Middle frontal gyrus (tissue), 1 donor: Measurements from ENCODE around the gene PCDH10.
A peak's percentile ranks its signal among the peaks of the same experiment; 100 is the strongest.

Experiments used
- DNase-seq: peaks from one replicate; pipeline ENCODE4 v3.0.0-alpha.2; 2015; ENCODE audit warnings: low spot score; ENCODE audit errors: extremely low spot score

Gene PCDH10

DNA sequence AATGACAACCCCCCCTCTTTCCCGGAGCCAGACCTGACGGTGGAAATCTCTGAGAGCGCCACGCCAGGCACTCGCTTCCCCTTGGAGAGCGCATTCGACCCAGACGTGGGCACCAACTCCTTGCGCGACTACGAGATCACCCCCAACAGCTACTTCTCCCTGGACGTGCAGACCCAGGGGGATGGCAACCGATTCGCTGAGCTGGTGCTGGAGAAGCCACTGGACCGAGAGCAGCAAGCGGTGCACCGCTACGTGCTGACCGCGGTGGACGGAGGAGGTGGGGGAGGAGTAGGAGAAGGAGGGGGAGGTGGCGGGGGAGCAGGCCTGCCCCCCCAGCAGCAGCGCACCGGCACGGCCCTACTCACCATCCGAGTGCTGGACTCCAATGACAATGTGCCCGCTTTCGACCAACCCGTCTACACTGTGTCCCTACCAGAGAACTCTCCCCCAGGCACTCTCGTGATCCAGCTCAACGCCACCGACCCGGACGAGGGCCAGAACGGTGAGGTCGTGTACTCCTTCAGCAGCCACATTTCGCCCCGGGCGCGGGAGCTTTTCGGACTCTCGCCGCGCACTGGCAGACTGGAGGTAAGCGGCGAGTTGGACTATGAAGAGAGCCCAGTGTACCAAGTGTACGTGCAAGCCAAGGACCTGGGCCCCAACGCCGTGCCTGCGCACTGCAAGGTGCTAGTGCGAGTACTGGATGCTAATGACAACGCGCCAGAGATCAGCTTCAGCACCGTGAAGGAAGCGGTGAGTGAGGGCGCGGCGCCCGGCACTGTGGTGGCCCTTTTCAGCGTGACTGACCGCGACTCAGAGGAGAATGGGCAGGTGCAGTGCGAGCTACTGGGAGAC is 1.6 kb downstream of the PCDH10 start:
- DNase-seq: peak; percentile 2

- no peak for DNase-seq
These were observed 2.2 kb downstream of the PCDH10 start for GRCh38 chr4:133151341-133151690.

GRCh38 chr4:133151691-133152329 is 2.7 kb downstream of the PCDH10 start:
- no peak for DNase-seq

DNA sequence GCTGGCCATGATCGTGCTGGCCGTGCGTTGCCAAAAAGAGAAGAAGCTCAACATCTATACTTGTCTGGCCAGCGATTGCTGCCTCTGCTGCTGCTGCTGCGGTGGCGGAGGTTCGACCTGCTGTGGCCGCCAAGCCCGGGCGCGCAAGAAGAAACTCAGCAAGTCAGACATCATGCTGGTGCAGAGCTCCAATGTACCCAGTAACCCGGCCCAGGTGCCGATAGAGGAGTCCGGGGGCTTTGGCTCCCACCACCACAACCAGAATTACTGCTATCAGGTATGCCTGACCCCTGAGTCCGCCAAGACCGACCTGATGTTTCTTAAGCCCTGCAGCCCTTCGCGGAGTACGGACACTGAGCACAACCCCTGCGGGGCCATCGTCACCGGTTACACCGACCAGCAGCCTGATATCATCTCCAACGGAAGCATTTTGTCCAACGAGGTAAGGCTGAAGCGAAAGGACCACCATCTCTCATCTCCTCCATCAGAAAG is 3.3 kb downstream of the PCDH10 start:
- no peak for DNase-seq

DNA sequence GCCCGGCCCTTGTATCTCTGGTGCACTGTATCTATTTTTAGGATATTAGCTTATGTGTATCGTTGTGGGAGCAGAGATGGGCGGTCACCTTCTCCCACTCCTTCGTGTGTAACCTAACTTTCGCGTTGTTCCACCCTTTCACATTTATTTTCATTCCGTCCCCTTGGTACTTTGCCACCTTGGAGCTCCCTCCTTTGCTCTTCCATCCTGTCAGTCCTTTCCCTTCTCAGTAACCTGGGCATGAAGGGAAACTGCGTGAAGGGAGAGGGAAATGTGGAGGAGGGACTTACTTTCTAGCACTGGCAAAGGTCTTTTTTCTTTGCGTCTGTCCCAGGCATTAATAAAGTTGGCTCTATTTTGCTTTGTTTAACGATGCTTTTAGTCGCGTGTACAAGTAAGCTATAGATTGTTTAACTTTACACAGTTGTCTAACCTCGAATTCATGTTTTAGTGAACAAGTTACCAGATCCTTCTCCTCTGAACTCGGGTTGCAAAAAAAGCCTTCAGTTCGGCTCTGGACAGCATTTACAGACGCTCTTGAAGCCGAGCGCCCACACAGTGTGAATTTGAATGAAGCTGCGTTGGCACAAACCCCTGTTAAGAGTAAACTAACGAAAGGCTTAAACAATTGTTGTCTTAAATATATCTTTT is 3.9 kb downstream of the PCDH10 start:
- DNase-seq: no peak

GRCh38 chr4:133154725-133155124 is 5.6 kb downstream of the PCDH10 start:
- DNase-seq: no peak

GRCh38 chr4:133156096-133156495 is 7.0 kb downstream of the PCDH10 start:
- DNase-seq: no peak

DNA sequence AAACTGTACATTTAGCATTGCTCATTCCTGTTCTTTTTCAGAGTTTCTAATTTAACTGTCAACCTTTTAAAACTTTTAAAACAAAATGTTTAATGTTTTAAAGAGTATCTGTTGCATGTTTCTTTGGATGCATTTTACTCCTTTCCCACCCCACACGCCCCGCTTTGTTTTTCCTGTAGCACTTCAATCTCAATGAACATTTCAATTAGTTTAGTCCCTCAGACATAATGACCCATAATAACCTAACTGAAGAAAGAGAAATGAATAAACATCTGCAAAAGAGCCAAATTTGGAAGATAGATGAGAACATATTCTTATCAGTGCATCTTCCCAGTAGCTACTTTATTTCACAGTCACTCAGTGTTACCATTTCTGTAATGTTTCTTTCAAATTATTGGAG is 7.5 kb downstream of the PCDH10 start:
- DNase-seq: no peak

DNA sequence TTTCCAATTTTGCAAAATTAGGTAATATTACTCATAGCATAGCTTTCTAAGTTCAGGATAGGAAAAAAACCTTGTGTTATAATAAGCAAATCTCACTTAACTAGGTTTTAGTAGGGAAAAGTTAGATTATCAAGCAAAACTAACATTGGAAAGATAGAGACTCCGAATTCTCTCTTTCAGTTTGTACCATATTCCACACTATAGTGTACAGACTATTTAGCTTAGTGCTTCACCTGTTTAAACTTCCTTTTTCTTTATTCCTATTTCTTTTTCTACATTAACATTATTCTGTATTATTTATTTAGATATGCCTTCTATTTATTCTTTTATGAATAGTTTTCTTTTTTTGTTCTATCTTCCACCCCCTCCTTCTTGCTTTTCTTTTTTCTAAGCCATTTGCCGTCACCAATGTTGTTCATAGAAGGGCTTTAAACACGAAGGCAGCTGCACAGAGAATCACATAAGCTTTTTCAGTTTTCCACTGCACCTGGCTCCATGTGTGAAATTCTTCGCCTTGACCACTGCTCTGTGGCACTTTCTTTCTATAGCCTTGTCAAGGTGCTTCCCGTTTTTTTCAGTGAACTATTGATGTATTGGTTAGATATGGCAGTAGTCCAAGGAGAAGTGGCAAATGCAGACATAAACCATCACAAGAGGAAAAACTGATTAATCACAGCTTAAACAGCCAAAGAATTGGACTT is 8.5 kb downstream of the PCDH10 start:
- no peak for DNase-seq

DNA sequence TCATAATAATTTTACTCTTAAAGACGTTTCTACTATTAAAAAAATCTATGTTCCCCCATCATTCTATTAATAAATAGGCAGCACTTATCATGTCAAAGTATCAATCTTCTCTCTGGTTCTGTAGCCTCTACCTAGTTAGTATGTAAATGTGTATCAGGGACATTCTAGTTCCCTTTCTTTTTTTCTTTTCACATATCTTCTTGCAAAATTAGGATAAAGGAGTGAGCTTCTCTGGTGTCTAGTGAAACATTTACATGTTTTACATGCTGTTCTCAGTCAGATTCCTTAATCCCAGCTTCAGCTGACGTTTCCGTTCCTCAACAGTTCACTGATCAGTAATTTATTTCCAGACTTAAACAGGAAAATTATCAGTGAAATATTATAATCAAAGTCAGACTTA is 11.8 kb downstream of the PCDH10 start:
- DNase-seq: no peak

DNA sequence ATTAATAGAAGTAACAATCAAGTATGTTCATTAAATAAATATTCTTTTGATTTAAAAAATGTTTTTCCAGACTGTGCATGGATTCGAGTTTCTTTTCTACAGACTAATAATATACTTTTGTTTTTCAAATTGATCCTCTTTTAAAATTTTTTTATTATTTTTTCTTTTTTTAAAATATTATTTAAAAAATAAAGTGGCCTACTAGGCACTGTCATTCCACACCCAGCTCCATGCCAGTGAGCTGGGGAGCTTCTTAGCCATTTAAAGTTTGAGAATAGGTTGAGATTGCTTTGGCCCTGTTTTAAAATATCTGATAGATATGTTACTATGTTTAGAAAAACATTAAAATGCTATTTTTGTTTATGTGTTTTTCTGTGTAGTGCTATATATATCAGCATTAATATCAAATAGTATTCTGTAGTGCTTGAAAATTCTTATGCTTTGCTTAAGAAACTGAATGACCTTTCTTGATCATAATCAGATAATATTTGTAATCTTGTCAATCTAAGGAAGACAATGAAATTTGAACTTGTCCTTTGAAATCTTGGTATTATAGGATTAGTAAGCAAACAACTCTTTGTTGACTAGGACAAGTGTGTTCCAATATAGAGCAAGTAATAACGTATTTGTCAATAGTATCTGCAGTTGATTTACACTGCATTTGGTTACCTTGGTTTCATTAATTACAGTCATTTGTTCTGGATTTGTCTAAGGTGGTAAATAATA is 12.6 kb downstream of the PCDH10 start:
- DNase-seq: no peak

GRCh38 chr4:133162941-133163340 is 13.8 kb downstream of the PCDH10 start:
- DNase-seq: no peak

GRCh38 chr4:133178956-133179355 is 29.9 kb downstream of the PCDH10 start:
- DNase-seq: no peak

GRCh38 chr4:133186210-133186609 is 37.1 kb downstream of the PCDH10 start:
- no peak for DNase-seq

DNA sequence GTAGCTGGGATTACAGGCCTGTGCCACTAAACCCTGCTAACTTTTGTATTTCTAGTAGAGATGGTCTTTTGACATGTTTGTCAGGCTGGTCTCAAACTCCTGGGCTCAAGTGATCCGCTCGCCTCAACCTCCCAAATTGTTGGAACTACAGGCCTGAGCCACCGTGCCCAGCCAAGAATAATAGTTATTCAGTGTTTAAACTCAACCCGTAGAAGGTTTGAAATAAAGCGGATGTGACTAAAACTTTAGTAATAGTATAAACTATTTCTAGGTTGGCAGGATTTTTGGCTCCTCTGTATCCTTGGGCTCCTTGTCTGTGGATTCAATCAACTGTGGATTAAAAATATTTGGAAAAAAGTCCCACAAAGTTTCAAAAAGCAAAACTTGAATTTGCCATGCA is 37.8 kb downstream of the PCDH10 start:
- DNase-seq: no peak

- DNase-seq: no peak
These were observed 39.5 kb downstream of the PCDH10 start for GRCh38 chr4:133188433-133189146.

DNA sequence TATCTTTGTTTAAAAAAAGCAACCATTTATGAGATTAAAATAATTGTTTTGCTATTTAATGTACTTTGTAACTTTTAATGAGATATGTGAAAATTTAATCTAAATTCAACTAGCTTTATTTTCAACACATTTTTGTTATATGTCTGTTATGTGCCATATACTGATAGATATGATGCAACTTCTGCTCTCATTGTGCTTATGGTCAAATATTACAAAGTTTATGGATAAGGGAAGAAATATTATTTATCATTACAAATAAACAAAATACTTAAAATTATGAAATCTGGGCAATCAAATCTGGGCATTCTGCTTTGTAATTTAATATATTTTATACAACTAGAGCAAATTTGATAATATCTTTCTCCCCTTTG is 40.0 kb downstream of the PCDH10 start:
- no peak for DNase-seq

DNA sequence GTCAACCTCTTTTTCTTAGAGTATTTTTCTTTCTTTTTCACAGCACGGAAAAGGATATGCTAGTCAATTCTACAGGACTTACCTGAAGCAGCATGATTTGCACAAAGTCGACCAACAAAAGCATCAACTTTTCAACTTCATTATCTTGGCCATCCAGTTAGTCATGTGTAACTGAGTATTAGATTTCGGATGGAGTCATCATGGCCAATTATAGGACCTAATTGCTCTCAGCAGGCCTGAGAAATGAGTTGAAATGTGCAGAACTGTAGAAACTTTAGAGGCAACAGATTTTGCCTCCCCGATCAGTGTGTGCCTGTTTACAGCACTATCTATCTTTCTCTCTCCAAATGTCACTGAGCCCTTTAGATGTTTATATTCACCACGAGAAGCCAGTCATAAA is 41.0 kb downstream of the PCDH10 start:
- DNase-seq: no peak

DNA sequence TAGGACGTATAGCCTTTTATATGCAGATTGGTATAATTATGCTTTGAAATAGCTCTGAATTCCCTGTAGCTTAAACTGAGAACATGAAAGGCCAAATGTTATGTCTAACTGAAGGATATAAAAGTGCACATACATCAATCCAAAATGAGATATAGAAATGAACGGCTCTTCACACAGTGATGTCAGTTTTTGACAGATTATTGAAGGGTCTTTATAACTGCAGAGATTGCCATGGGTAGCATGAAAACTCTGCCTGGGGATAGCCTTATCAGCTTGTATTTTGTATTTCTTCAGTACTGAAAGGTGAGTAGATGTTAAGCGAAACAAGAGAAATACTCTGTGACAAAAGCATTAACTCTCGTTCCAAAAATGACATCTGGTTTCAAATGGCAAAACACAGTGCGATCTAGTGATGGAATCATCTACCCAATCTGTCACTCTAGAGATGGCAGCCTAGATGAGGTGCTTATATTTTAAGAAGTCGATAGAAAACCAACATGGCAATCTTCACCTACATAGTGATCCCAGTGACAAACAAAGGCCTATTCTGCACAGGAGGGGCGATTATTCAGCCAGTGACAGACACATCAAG is 59.7 kb downstream of the PCDH10 start:
- no peak for DNase-seq

DNA sequence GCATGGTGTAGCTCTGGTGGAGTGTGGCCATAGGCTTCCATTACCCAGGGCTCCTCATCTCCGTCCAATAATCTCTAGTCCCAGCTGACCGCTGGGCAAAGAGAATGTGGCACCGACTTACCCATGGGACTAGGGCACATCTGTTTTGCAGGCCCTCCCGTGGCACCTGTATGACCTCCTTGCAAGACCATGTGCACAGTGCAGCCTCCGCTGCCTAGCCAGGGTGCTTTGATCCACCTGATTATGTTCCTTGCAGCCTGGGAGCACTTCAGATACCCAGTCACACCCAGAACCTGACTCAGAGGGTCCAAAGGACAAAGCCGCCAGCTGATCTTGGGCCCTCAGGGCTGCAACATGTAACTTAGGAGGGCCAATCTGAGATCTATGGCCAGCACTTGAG is 84.8 kb downstream of the PCDH10 start:
- DNase-seq: no peak
